ENCODE results near the gene LEP.

LEP gene

DNA sequence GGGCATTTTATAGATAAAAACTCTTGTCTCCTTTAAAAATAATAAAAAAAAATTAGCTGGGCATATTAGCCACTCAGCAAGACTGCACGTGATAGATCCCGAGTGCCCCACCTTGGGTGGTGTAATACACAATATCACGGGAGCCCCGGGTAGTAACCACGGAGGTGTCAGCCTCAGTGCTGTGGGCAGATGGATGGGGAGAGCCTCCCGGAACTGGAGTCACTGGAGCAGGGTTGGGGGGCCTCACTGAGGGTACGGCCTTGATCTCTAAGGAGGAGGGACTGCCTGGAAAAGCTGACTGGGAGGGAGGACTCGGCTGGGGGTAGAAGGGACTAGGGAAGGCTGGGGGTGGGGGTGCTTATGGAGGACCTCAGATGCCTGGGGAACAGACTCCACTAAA, 12.6 kb downstream of the LEP start:
- CTCF ChIA-PET, result interaction anchor here (1.4 kb wide), 1 partner anchor 45 kb away, joined by 3 read pairs; no protein-coding TSS in a partner anchor
- POLR2A ChIA-PET, result no interaction called here
- DNase-seq (ENCODE audit: extremely low spot score), result no peak
- TF ChIP-seq, protein P1, sequence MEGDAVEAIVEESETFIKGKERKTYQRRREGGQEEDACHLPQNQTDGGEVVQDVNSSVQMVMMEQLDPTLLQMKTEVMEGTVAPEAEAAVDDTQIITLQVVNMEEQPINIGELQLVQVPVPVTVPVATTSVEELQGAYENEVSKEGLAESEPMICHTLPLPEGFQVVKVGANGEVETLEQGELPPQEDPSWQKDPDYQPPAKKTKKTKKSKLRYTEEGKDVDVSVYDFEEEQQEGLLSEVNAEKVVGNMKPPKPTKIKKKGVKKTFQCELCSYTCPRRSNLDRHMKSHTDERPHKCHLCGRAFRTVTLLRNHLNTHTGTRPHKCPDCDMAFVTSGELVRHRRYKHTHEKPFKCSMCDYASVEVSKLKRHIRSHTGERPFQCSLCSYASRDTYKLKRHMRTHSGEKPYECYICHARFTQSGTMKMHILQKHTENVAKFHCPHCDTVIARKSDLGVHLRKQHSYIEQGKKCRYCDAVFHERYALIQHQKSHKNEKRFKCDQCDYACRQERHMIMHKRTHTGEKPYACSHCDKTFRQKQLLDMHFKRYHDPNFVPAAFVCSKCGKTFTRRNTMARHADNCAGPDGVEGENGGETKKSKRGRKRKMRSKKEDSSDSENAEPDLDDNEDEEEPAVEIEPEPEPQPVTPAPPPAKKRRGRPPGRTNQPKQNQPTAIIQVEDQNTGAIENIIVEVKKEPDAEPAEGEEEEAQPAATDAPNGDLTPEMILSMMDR (IDR thresholded peaks at IDR 0.05; ENCODE audit: control extremely low read depth, extremely low read depth, low read depth, missing control alignments), result no peak

DNA sequence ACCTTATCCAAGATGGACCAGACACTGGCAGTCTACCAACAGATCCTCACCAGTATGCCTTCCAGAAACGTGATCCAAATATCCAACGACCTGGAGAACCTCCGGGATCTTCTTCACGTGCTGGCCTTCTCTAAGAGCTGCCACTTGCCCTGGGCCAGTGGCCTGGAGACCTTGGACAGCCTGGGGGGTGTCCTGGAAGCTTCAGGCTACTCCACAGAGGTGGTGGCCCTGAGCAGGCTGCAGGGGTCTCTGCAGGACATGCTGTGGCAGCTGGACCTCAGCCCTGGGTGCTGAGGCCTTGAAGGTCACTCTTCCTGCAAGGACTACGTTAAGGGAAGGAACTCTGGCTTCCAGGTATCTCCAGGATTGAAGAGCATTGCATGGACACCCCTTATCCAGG, 13.4 kb downstream of the LEP start:
- TF ChIP-seq, protein P1 (IDR thresholded peaks at IDR 0.05; ENCODE audit: control extremely low read depth, extremely low read depth, low read depth, missing control alignments), result no peak
- no peak for DNase-seq (ENCODE audit: extremely low spot score)
- CTCF ChIA-PET, result interaction anchor here (1.1 to 1.4 kb wide), 2 partner anchors 9 to 45 kb away, joined by 3 read pairs; no protein-coding TSS in a partner anchor
- POLR2A ChIA-PET, result no interaction called here

DNA sequence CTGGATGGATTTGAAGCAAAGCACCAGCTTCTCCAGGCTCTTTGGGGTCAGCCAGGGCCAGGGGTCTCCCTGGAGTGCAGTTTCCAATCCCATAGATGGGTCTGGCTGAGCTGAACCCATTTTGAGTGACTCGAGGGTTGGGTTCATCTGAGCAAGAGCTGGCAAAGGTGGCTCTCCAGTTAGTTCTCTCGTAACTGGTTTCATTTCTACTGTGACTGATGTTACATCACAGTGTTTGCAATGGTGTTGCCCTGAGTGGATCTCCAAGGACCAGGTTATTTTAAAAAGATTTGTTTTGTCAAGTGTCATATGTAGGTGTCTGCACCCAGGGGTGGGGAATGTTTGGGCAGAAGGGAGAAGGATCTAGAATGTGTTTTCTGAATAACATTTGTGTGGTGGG, 14.2 kb downstream of the LEP start:
- ChIA-PET POLR2A (no interaction called here), CTCF (interaction anchor here (1.1 to 1.5 kb wide), 2 partner anchors 8 to 10 kb away, joined by 3 to 4 read pairs; no protein-coding TSS in a partner anchor)
- TF ChIP-seq, protein P1 (IDR thresholded peaks at IDR 0.05; ENCODE audit: control extremely low read depth, extremely low read depth, low read depth, missing control alignments), result no peak
- no peak for DNase-seq (ENCODE audit: extremely low spot score)

DNA sequence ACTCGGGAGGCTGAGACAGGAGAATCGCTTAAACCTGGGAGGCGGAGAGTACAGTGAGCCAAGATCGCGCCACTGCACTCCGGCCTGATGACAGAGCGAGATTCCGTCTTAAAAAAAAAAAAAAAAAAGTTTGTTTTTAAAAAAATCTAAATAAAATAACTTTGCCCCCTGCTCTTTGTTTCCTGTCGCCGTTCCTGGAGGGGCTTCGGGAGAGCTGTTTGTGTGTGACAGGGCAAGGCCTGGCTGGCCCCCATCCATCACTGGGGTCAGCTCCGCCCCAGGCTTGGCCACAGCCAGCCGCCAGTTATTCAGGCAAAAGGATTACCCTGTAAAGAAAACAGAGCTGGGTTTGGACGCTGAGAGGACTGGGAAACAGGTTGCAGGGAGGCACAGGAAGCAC, 16.4 kb downstream of the LEP start:
- POLR2A ChIA-PET, result interaction anchor here (0.6 kb wide), 1 partner anchor 130 kb away, joined by 3 read pairs; no protein-coding TSS in a partner anchor
- CTCF ChIA-PET, result interaction anchor here (0.6 kb wide), 1 partner anchor 13 kb away, joined by 3 read pairs; no protein-coding TSS in a partner anchor
- TF ChIP-seq, protein P1 (IDR thresholded peaks at IDR 0.05; ENCODE audit: control extremely low read depth, extremely low read depth, low read depth, missing control alignments), result no peak
- DNase-seq (ENCODE audit: extremely low spot score), result no peak

DNA sequence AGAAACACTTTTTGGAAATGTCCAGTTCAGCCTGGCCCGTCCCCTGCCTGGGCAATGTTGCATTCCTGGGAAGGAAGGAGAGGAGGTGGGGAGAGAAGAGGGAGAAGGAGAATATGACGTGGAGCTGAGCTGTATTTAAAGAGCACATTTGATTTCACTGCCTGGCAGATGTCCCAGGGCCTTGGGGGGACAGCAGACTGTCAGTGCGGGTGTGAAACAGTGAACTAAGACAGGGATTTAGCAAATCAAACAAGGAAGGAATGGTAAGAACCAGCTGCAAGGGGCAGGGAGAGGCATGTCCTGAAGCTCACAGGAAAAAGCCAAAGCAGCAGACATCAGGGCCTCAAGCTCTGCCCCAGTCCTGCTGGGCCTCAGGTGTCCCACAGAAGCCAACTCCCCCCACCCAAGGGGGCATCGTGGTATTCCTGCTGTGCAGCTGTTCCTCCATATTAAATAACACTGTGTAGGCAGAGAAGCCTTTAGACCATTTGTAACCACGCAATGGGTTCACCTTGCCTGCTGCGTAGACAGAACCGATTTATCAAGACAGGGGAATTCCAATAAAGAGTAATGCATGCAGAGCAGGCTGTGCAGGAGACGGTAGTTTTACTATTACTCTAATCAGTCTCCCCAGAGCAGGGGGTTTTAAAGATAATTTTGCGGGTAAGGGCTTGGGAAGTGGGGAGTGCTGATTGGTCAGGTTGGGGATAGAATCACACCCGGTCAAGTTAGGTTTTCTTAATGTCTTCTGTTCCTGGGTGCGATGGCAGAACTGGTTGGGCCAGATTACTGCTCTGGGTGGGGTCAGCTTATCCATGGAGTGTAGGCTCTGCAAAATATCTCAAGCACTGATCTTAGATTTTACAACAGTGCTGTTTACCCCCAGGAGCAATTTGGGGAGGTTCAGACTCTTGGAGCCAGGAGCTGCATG, 18.3 kb downstream of the LEP start:
- no peak for DNase-seq (ENCODE audit: extremely low spot score)
- TF ChIP-seq, protein P1 (IDR thresholded peaks at IDR 0.05; ENCODE audit: control extremely low read depth, extremely low read depth, low read depth, missing control alignments), result no peak
- POLR2A ChIA-PET, result no interaction called here
- CTCF ChIA-PET, result no interaction called here

DNA sequence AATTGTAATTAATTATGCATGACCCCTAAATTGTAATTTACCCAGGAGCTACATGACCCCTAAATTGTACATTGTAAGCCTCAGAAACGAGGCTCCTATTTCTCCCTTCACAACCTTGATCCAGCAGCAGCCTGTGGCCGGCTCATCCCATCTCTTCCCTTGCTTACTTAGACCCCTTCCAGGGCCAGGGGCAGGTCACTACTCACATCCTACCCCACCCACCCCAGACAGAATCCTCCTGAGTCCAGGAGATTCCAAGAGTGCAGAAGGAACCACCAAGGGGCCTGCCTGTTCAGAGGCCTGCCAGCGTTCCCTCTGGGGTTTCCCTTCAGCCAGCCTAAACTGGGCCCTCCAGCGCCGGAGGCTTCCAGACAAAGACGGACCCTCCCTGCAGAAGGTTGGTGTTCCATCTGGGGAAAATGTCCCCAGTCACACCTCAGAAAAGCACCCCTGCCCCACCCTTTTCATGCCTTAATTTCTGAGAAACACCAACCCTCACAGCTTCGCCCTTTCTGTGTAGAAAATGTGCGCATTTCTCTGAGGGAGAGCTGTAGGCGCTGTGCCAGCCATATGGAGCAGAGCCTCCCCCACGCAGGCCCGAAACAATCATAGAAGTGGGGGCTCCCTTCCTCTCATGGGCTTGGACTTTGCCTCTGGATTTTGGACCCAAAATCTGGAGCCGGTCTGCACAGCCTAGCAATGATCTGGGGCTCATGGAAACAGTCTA, 19.2 kb downstream of the LEP start:
- no peak for DNase-seq (ENCODE audit: extremely low spot score)
- ChIA-PET POLR2A (no interaction called here), CTCF (no interaction called here)
- TF ChIP-seq, protein P1 (IDR thresholded peaks at IDR 0.05; ENCODE audit: control extremely low read depth, extremely low read depth, low read depth, missing control alignments), result no peak

All from GM10248 (cell line).